ENCODE results near the gene PDF. TPM values are rescaled to one million over a fixed set of nuclear protein-coding genes. Genes with fewer than 3 reads are reported as not detected.

PDF gene
- total and polyA plus RNA-seq, 2 of the 13 experiments (the other 11 are each of a cell fraction or from before 2014, with no cell fraction given): 12.4 to 48.8 TPM

DNA sequence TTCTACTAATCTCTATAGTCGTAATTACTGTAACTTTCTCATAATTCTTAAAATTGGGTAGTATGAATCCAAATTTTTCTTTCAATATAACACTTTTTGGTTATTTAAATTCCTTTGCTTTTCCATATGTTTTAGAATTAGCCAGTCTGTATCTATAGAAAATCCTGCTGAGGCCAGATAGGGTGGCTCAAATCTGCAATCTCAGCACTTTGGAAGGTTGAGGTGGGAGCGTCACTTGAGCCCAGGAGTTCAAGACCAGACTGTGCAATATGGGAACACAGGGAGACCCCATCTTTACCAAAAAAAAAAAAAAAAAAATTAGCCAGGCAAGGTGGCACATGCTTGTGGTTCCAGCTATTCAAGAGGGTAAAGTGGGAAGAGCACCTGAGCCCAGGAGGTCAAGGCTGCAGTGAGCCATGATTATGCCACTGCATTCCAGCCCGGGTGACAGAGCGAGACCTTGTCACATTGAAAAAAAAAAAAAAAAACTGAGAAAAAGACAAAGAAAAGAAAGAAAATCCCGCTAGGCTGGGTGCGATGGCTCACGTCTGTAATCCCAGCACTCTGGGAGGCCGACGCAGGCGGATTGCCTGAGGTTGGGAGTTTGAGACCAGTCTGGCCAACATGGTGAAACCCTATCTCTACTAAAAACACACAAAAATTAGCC, 46.1 kb upstream of the PDF start:
- FAIRE-seq: no peak
- Histone ChIP-seq H3K79me2 (ENCODE audit: insufficient read depth, low read length) (peaks cover 6% of the 10 kb centered on the region), H3K9me3 (ENCODE audit: low read length) (no peaks in the 10 kb centered on the region), H3K9ac (ENCODE audit: insufficient read depth, low read depth, low read length) (no peak overlapping the region), H3K4me3 (replicated peaks in 1 of 3; ENCODE audit: insufficient read depth in 1 of 3, low read depth in 2 of 3, low read length in 3 of 3) (no peak overlapping the region), H3K4me2 (ENCODE audit: low read depth, low read length) (no peak overlapping the region), H3K36me3 (replicated peaks in 1 of 2; ENCODE audit: control insufficient read depth in 1 of 2, insufficient read depth in 2 of 2, low read length in 2 of 2) (peaks cover 7 to 38% of the 10 kb centered on the region in 2 experiments), H3K27me3 (ENCODE audit: control insufficient read depth in 1 of 2, insufficient read depth in 2 of 2, low read length in 2 of 2) (no peaks in the 10 kb centered on the region), H3K4me1 (ENCODE audit: insufficient read depth, low read length) (peaks cover 58% of the 10 kb centered on the region), H4K20me1 (ENCODE audit: insufficient read depth, low read length) (no peaks in the 10 kb centered on the region), H3K27ac (ENCODE audit: extremely low read length, insufficient read depth, low read length) (peak overlapping the region; percentile 41), H2AFZ (ENCODE audit: low read length) (no peak overlapping the region)
- ChIA-PET POLR2A (interaction anchor here (0.6 to 2.4 kb wide), 4 partner anchors 9 to 26 kb away, joined by 4 to 14 read pairs (median 4); no protein-coding TSS in a partner anchor), CTCF (ENCODE audit: low intra/inter-chr PET ratio, low total read pairs) (no interaction called here)
- peak; percentile 64 for ATAC-seq
- peak; percentile 75 for DNase-seq (ENCODE audit: low spot score)
- in situ Hi-C loops (cut with HindIII; ENCODE audit: extremely low pct_ligation_motif_present, low pct_unique_long_range_greater_than_20kb): no loop called here
- intact Hi-C loops (cut with micrococcal nuclease; ENCODE audit: unreplicated experiment): no loop called here
- 71% methylated on average over 10 of the region's 10 CpGs for WGBS (ENCODE audit: low lambda C conversion rate)
- no TSS peak for BruUV-seq (replicated peaks)
- no peak for TF ChIP-seq ZNF672 (CRISPR knock-in tag; IDR thresholded peaks at IDR 0.05)
- TF ChIP-seq GABPB1 (CRISPR knock-in tag; IDR thresholded peaks at IDR 0.05): peak; percentile 21; the same call in 1 of the 2 replicates
- TF ChIP-seq, protein P1, sequence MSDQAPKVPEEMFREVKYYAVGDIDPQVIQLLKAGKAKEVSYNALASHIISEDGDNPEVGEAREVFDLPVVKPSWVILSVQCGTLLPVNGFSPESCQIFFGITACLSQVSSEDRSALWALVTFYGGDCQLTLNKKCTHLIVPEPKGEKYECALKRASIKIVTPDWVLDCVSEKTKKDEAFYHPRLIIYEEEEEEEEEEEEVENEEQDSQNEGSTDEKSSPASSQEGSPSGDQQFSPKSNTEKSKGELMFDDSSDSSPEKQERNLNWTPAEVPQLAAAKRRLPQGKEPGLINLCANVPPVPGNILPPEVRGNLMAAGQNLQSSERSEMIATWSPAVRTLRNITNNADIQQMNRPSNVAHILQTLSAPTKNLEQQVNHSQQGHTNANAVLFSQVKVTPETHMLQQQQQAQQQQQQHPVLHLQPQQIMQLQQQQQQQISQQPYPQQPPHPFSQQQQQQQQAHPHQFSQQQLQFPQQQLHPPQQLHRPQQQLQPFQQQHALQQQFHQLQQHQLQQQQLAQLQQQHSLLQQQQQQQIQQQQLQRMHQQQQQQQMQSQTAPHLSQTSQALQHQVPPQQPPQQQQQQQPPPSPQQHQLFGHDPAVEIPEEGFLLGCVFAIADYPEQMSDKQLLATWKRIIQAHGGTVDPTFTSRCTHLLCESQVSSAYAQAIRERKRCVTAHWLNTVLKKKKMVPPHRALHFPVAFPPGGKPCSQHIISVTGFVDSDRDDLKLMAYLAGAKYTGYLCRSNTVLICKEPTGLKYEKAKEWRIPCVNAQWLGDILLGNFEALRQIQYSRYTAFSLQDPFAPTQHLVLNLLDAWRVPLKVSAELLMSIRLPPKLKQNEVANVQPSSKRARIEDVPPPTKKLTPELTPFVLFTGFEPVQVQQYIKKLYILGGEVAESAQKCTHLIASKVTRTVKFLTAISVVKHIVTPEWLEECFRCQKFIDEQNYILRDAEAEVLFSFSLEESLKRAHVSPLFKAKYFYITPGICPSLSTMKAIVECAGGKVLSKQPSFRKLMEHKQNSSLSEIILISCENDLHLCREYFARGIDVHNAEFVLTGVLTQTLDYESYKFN (CRISPR knock-in tag; conservative IDR thresholded peaks at IDR 0.05): 0 out of 2 replicates have a peak, but pooled peaks have one; percentile 26
- peak; percentile 54; the same call in 1 of the 2 replicates for TF ChIP-seq NR2C2 (CRISPR knock-in tag; IDR thresholded peaks at IDR 0.05; ENCODE audit: borderline replicate concordance)
- TF ChIP-seq HDAC1 (CRISPR knock-in tag; IDR thresholded peaks at IDR 0.05): peak; percentile 37; the same call in 1 of the 2 replicates
- TF ChIP-seq NR2F1 (CRISPR knock-in tag; IDR thresholded peaks at IDR 0.05): peak; percentile 62 to 63; a peak in 3 of 4 replicates
- TF ChIP-seq, protein P2, sequence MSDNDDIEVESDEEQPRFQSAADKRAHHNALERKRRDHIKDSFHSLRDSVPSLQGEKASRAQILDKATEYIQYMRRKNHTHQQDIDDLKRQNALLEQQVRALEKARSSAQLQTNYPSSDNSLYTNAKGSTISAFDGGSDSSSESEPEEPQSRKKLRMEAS (IDR thresholded peaks at IDR 0.05): 0 out of 2 replicates have a peak, but pooled peaks have one; percentile 14
- TF ChIP-seq ZHX1 (CRISPR knock-in tag; IDR thresholded peaks at IDR 0.05; ENCODE audit: low read depth): no peak
- TF ChIP-seq ZNF710 (CRISPR knock-in tag; IDR thresholded peaks at IDR 0.05; ENCODE audit: borderline replicate concordance): peak; percentile 75; the same call in 1 of the 2 replicates
- no peak for TF ChIP-seq ZKSCAN8 (CRISPR knock-in tag; IDR thresholded peaks at IDR 0.05; ENCODE audit: borderline replicate concordance)
- no peak for TF ChIP-seq ZNF660 (CRISPR knock-in tag; IDR thresholded peaks at IDR 0.05; ENCODE audit: borderline replicate concordance, low read depth)
- TF ChIP-seq ZBTB3 (CRISPR knock-in tag; IDR thresholded peaks at IDR 0.05; ENCODE audit: borderline replicate concordance, low read depth): no peak
